Gastroesophageal sphincter (tissue), 3 donors: ENCODE results near the gene AGRP.

Experiments used
- CTCF ChIP-seq, 4 experiments: fragments of 200-600 bp in 2 of 4; fragments of 450-650 bp in 2 of 4; sonication (generic) in 1 of 4; IDR thresholded peaks; one replicate each; pipeline ENCODE4 v1.5.1; 2017 to 2019; ENCODE audit warnings: antibody characterized with exemption in 4 of 4, mild to moderate bottlenecking in 2 of 4, moderate library complexity in 2 of 4
- POLR2A ChIP-seq, 2 donors: fragments of 450-650 bp; IDR thresholded peaks; one replicate each; pipeline ENCODE4 v1.6.1; 2017; ENCODE audit warnings: antibody characterized with exemption in 2 of 2, mild to moderate bottlenecking in 2 of 2, moderate library complexity in 1 of 2

- TF ChIP-seq CTCF (IDR thresholded peaks at IDR 0.05) (no peak), POLR2A (IDR thresholded peaks at IDR 0.05) (no peak)
Measured at GRCh38 chr16:67444259-67445125, 38.9 kb downstream of the AGRP start.
